GM13977 (cell line): ENCODE measurements around the gene ANO4.

ENCODE experiments used
- DNase-seq: peaks from one replicate; pipeline ENCODE4 v3.0.0; 2012; ENCODE audit warnings: low spot score
- in situ Hi-C: fragments of 300-500 bp; cut with MboI; formaldehyde crosslinking; loops from one replicate; pipeline ENCODE4 v1.12.0; 2022; ENCODE audit warnings: low sequenced_read_pairs, low pct_unique_long_range_greater_than_20kb, mixed read lengths, inconsistent platforms; ENCODE audit not compliant: unreplicated experiment
- TF ChIP-seq, protein P1 (sequence below): IDR thresholded peaks from 2 replicates; pipeline ENCODE4 v1.5.1; 2012; ENCODE audit warnings: mild to moderate bottlenecking, control low read depth; ENCODE audit not compliant: insufficient read depth; ENCODE audit errors: extremely low read depth, missing control alignments

Gene ANO4

GRCh38 chr12:100767371-100767770, 27.2 kb upstream of the ANO4 start:
- in situ Hi-C loops: no loop called here
- DNase-seq: no peak
- TF ChIP-seq, protein P1, sequence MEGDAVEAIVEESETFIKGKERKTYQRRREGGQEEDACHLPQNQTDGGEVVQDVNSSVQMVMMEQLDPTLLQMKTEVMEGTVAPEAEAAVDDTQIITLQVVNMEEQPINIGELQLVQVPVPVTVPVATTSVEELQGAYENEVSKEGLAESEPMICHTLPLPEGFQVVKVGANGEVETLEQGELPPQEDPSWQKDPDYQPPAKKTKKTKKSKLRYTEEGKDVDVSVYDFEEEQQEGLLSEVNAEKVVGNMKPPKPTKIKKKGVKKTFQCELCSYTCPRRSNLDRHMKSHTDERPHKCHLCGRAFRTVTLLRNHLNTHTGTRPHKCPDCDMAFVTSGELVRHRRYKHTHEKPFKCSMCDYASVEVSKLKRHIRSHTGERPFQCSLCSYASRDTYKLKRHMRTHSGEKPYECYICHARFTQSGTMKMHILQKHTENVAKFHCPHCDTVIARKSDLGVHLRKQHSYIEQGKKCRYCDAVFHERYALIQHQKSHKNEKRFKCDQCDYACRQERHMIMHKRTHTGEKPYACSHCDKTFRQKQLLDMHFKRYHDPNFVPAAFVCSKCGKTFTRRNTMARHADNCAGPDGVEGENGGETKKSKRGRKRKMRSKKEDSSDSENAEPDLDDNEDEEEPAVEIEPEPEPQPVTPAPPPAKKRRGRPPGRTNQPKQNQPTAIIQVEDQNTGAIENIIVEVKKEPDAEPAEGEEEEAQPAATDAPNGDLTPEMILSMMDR: no peak

GRCh38 chr12:100767950-100768349, 26.6 kb upstream of the ANO4 start:
- TF ChIP-seq, protein P1: no peak
- in situ Hi-C loops: no loop called here
- DNase-seq: no peak

GRCh38 chr12:100778967-100779590, 15.5 kb upstream of the ANO4 start:
- TF ChIP-seq, protein P1: no peak
- in situ Hi-C loops: no loop called here
- DNase-seq: no peak

DNA sequence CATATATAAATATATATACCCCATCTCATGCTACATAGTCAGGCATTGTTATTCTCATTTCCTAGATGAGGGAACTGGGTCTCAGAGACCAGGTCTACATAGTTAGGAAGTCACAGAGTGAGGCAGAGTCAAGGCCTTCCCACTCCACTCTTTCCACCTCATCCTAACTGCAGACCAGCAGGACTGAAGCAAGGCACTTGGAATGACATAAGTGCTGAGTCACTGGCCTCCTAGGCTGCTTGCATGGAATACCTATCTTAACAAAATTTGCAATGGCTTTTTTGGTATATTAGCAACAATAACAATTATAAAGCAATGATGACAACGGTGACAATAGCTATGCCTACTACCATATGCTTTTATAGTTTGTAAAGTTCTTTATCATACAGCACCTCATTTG, 5.4 kb upstream of the ANO4 start:
- no peak for DNase-seq
- TF ChIP-seq, protein P1: no peak
- in situ Hi-C loops: no loop called here

- in situ Hi-C loops: no loop called here
Measured at GRCh38 chr12:100789975-100790374, 4.6 kb upstream of the ANO4 start.

DNA sequence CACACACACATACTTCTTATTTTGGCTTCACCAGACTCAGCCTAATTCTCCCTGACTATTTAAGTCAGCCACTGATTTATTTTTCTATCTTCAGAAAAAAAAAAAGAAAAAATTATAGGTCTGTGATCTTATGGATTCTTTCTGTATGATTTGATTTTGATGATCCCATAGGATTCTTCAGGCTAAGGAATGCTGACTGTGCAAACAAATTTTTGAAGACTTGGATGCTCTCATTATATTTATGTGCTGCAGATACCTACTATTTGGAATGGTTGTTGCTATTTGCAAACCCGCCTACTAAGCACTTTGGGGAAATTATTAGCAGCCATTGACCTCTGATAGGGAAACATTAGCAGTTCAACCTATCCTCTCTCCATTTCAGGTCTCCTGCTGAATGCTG, 4.0 kb upstream of the ANO4 start:
- DNase-seq: no peak
- TF ChIP-seq, protein P1: no peak
- in situ Hi-C loops: no loop called here

More at GRCh38 chr12:100789975-100790374, 4.6 kb upstream of the ANO4 start:
- no peak for DNase-seq
- TF ChIP-seq, protein P1: no peak
